22Rv1 (cell line): ENCODE data around the gene IL17RD.

Experiments used
- H3K27ac ChIP-seq: fragments of 450-650 bp; 2 replicates; pipeline ENCODE4 v1.5.1; 2017
- CTCF ChIP-seq: fragments of 450-650 bp; IDR thresholded peaks from 2 replicates; pipeline ENCODE4 v1.5.1; 2017; ENCODE audit warnings: mild to moderate bottlenecking
- ZFX ChIP-seq: fragments of 450-650 bp; IDR thresholded peaks from 2 replicates; pipeline ENCODE4 v1.6.1; 2017; ENCODE audit warnings: antibody characterized with exemption, borderline replicate concordance

IL17RD gene

GRCh38 chr3:57141719-57142410 is 23.3 kb downstream of the IL17RD start:
- TF ChIP-seq ZFX (no peak), CTCF (no peak)
- H3K27ac ChIP-seq: no peak overlapping the region

GRCh38 chr3:57140894-57141293 is 24.3 kb downstream of the IL17RD start:
- H3K27ac ChIP-seq: no peak overlapping the region
- TF ChIP-seq ZFX (no peak), CTCF (no peak)

GRCh38 chr3:57135964-57136719 is 29.0 kb downstream of the IL17RD start:
- no peak overlapping the region for H3K27ac ChIP-seq
- TF ChIP-seq CTCF (no peak), ZFX (no peak)

- TF ChIP-seq ZFX (no peak), CTCF (no peak)
Observed at GRCh38 chr3:57133157-57133556, 32.0 kb downstream of the IL17RD start.

GRCh38 chr3:57132674-57133073 is 32.5 kb downstream of the IL17RD start:
- no peak overlapping the region for H3K27ac ChIP-seq
- TF ChIP-seq ZFX (no peak), CTCF (no peak)

More at GRCh38 chr3:57133157-57133556, 32.0 kb downstream of the IL17RD start:
- no peak overlapping the region for H3K27ac ChIP-seq

- TF ChIP-seq ZFX (no peak), CTCF (no peak)
- no peak overlapping the region for H3K27ac ChIP-seq
Observed at GRCh38 chr3:57131210-57131588, 34.0 kb downstream of the IL17RD start.

GRCh38 chr3:57130571-57131209 is 34.5 kb downstream of the IL17RD start:
- TF ChIP-seq ZFX: no peak
- TF ChIP-seq CTCF: no peak
- no peak overlapping the region for H3K27ac ChIP-seq
